GM13976 (cell line): Measurements from ENCODE around the gene TMEM213.

Source experiments
- DNase-seq: peaks from one replicate; pipeline ENCODE4 v3.0.0; 2012; ENCODE audit warnings: low spot score
- CTCF ChIP-seq: IDR thresholded peaks from 2 replicates; pipeline ENCODE4 v1.5.1; 2012; ENCODE audit warnings: borderline replicate concordance, mild to moderate bottlenecking; ENCODE audit not compliant: insufficient read depth; ENCODE audit errors: extremely low read depth, missing control alignments, control extremely low read depth
- in situ Hi-C: fragments of 300-500 bp; cut with MboI; formaldehyde crosslinking; loops from one replicate; pipeline ENCODE4 v1.12.0; 2022; ENCODE audit warnings: low sequenced_read_pairs, mixed read lengths, inconsistent platforms; ENCODE audit not compliant: unreplicated experiment

Gene TMEM213

GRCh38 chr7:138797715-138798320, at the start of gene TMEM213, which contains the start of gene ATP6V0A4:
Gene TMEM213, plus strand, starts transcription at chr7:138797994. Its CDS starts 111 bp downstream, at chr7:138798105.
Gene ATP6V0A4, minus strand, starts transcription at chr7:138798196. Its CDS starts 26,949 bp downstream, at chr7:138771247.
- no peak for DNase-seq
- TF ChIP-seq CTCF = no peak
- in situ Hi-C loops = no loop called here

- no peak for DNase-seq
- TF ChIP-seq CTCF = no peak
- in situ Hi-C loops = loop anchor here (25.0 kb wide), 1 partner anchor 311 kb away; no protein-coding TSS in a partner anchor
These were observed 49.1 kb upstream of the TMEM213 start for GRCh38 chr7:138748666-138749065.

- in situ Hi-C loops = loop anchor here (25.0 kb wide), 1 partner anchor 313 kb away; no protein-coding TSS in a partner anchor
- no peak for TF ChIP-seq CTCF
- no peak for DNase-seq
These were observed 47.8 kb upstream of the TMEM213 start for GRCh38 chr7:138749960-138750359.

GRCh38 chr7:138750473-138750872, 47.3 kb upstream of the TMEM213 start:
- no peak for TF ChIP-seq CTCF
- in situ Hi-C loops = no loop called here
- DNase-seq = no peak

- in situ Hi-C loops = no loop called here
- no peak for TF ChIP-seq CTCF
These were observed 46.8 kb upstream of the TMEM213 start for GRCh38 chr7:138750901-138751464.

GRCh38 chr7:138752518-138753149, 45.2 kb upstream of the TMEM213 start:
- DNase-seq = no peak
- in situ Hi-C loops = no loop called here
- TF ChIP-seq CTCF = no peak

More at GRCh38 chr7:138750901-138751464, 46.8 kb upstream of the TMEM213 start:
- no peak for DNase-seq
